Renal cortical epithelial cell (primary cell): Measurements from ENCODE around the gene SHQ1. TPM values are rescaled to one million over a fixed set of nuclear protein-coding genes. Genes with fewer than 3 reads are reported as not detected.
"Not testable (repeated sequence)": the region's sequence is repeated elsewhere in the genome, so short reads cannot be mapped to it uniquely, and the experiment has no call there.

Source experiments
- DNase-seq: peaks from one replicate; pipeline ENCODE4 v3.0.0-alpha.2; 2011; ENCODE audit warnings: low read depth
- total RNA-seq: library from RNA; depleted of rRNA; stranded (reverse); fragments of >200 nt; gene quantifications from 2 replicates; pipeline ENCODE4 v1.2.3, GENCODE V29; 2014

The SHQ1 gene
- total RNA-seq, 1 donor from 2014 or later = 25.0 TPM

GRCh38 chr3:72719137-72719536, 129.1 kb downstream of the SHQ1 start:
- DNase-seq = no peak

GRCh38 chr3:72714135-72714534, 134.1 kb downstream of the SHQ1 start:
- DNase-seq = not testable (repeated sequence)

GRCh38 chr3:72710471-72710870, 137.8 kb downstream of the SHQ1 start:
- DNase-seq = not testable (repeated sequence)

- no peak for DNase-seq
Measured at GRCh38 chr3:72708441-72708840, 139.8 kb downstream of the SHQ1 start.

- no peak for DNase-seq
Measured at GRCh38 chr3:72702997-72703396, 145.2 kb downstream of the SHQ1 start.

- DNase-seq = no peak
Measured at GRCh38 chr3:72702390-72702789, 145.9 kb downstream of the SHQ1 start.

GRCh38 chr3:72700106-72700505, 148.1 kb downstream of the SHQ1 start:
- DNase-seq = no peak

GRCh38 chr3:72699631-72700030, 148.6 kb downstream of the SHQ1 start:
- DNase-seq = no peak

Other genes starting within 250 kb of the SHQ1 start
- 1.0 and 7.0 TPM in 2 replicates for gene GXYLT2, start 39.6 kb upstream of the SHQ1 start, total RNA-seq
- gene PPP4R2, start 148.4 kb upstream of the SHQ1 start, total RNA-seq = 99.5 and 116 TPM in 2 replicates
- 3.6 and 5.7 TPM in 2 replicates for gene EBLN2, start 213.2 kb upstream of the SHQ1 start, total RNA-seq